GM12878 (cell line): ENCODE measurements around the gene CEBPG. TPM values are rescaled to one million over a fixed set of nuclear protein-coding genes. Genes with fewer than 3 reads are reported as not detected.

Experiments used
- ATAC-seq: fragments of 200-7000 bp; cut with Tn5 transposase; 3 replicates; pipeline ENCODE4 v1.9.1; 2020; ENCODE audit warnings: mild to moderate bottlenecking, moderate library complexity
- BruUV-seq: library from RNA; stranded (reverse); fragments of 400-500 nt; replicated peaks from 2 replicates; lab custom pipeline; 2021; lab: Mats Ljungman, UMichigan
- CTCF ChIA-PET: fragments of 300-600 bp; sonication (Branson Sonifier 250); formaldehyde crosslinking; extraction: SDS; loops from one replicate; lab custom pipeline; 2021; ENCODE audit warnings: inconsistent platforms; lab: Yijun Ruan, JAX
- POLR2A ChIA-PET: fragments of 350-600 bp; formaldehyde crosslinking; extraction: SDS; loops from one replicate; lab custom pipeline; 2021; ENCODE audit warnings: inconsistent platforms; lab: Charles Lee
- RAD21 ChIA-PET: fragments of 300-600 bp; sonication (Branson Sonifier 250); formaldehyde crosslinking; loops from one replicate; lab custom pipeline; 2023; ENCODE audit warnings: antibody characterized with exemption; ENCODE audit not compliant: unreplicated experiment; lab: Charles Lee
- SMC1A ChIA-PET: fragments of 300-600 bp; sonication (Branson Sonifier 250); formaldehyde crosslinking; loops from one replicate; lab custom pipeline; 2023; ENCODE audit not compliant: unreplicated experiment, uncharacterized antibody; lab: Charles Lee
- DNase-seq: peaks from one replicate; pipeline ENCODE4 v3.0.0-alpha.2; 2011; ENCODE audit warnings: low read depth, low spot score
- FAIRE-seq: peaks from 3 replicates; lab custom pipeline; 2011; peaks lifted over from hg19 to GRCh38; lab: Jason Lieb, UNC
- H2AFZ ChIP-seq: 2 replicates; pipeline ENCODE4 v1.6.0; 2011; ENCODE audit warnings: low read depth, low read length, control low read depth; ENCODE audit not compliant: control insufficient read depth
- H3K27ac ChIP-seq: 2 replicates; pipeline ENCODE4 v1.5.1; 2011; ENCODE audit warnings: control low read depth; ENCODE audit not compliant: control insufficient read depth, insufficient read depth
- H3K27me3 ChIP-seq, 2 experiments: replicated peaks in 1 of 2; 2 replicates each; pipeline versions ENCODE4 v1.6.0 to v1.6.1; 2011; ENCODE audit warnings: low read length in 1 of 2; ENCODE audit not compliant: control insufficient read depth in 2 of 2, insufficient read depth in 2 of 2
- H3K36me3 ChIP-seq, 2 experiments: 2 replicates each; pipeline ENCODE4 v1.5.1; 2011; ENCODE audit warnings: low read length in 1 of 2; ENCODE audit not compliant: control insufficient read depth in 2 of 2, insufficient read depth in 2 of 2
- H3K4me1 ChIP-seq: 2 replicates; pipeline ENCODE4 v1.6.1; 2011; ENCODE audit warnings: mild to moderate bottlenecking, low read length, moderate library complexity, mixed read lengths; ENCODE audit not compliant: control insufficient read depth, insufficient read depth
- H3K4me2 ChIP-seq: 2 replicates; pipeline ENCODE4 v1.6.0; 2011; ENCODE audit warnings: control low read depth; ENCODE audit not compliant: control insufficient read depth, insufficient read depth
- H3K4me3 ChIP-seq: fragments of 200-600 bp; sonication (generic); 2 replicates; pipeline ENCODE4 v1.5.1; 2016
- H3K79me2 ChIP-seq: 2 replicates; pipeline ENCODE4 v1.6.0; 2011; ENCODE audit warnings: low read length; ENCODE audit not compliant: control insufficient read depth, insufficient read depth
- H3K9ac ChIP-seq: 2 replicates; pipeline ENCODE4 v1.8.0; 2011; ENCODE audit warnings: low read length, control low read depth, mixed read lengths; ENCODE audit not compliant: control insufficient read depth, insufficient read depth
- H3K9me3 ChIP-seq: replicated peaks from 3 replicates; pipeline ENCODE4 v1.5.1; 2011; ENCODE audit warnings: mild to moderate bottlenecking, low read length; ENCODE audit not compliant: control insufficient read depth, insufficient read depth
- H4K20me1 ChIP-seq: 2 replicates; pipeline ENCODE4 v1.6.0; 2011; ENCODE audit not compliant: control insufficient read depth, insufficient read depth
- BMI1 ChIP-seq: fragments of 450-650 bp; IDR thresholded peaks from 2 replicates; pipeline ENCODE4 v1.6.1; 2016; ENCODE audit warnings: mild to moderate bottlenecking, moderate library complexity, borderline replicate concordance
- JUNB ChIP-seq: IDR thresholded peaks from 2 replicates; pipeline ENCODE4 v1.6.1; 2016; ENCODE audit warnings: antibody characterized with exemption, mild to moderate bottlenecking
- KDM1A ChIP-seq: fragments of 200-600 bp; sonication (generic); IDR thresholded peaks from 2 replicates; pipeline ENCODE4 v1.6.1; 2016; ENCODE audit warnings: borderline replicate concordance
- MEF2B ChIP-seq: fragments of 450-650 bp; IDR thresholded peaks from 2 replicates; pipeline ENCODE4 v1.6.1; 2018; ENCODE audit warnings: mild to moderate bottlenecking, moderate library complexity; ENCODE audit not compliant: partially characterized antibody, poor library complexity, severe bottlenecking
- MXI1 ChIP-seq: fragments of 150-350 bp; IDR thresholded peaks from 2 replicates; pipeline ENCODE4 v1.6.1; 2011; ENCODE audit warnings: low read depth, mild to moderate bottlenecking, inconsistent platforms, low read length, improper control_type of control experiment
- MYC ChIP-seq: IDR thresholded peaks from 2 replicates; pipeline ENCODE4 v1.6.1; 2011; ENCODE audit warnings: mild to moderate bottlenecking, low read length, moderate library complexity, inconsistent platforms; ENCODE audit not compliant: insufficient read depth, insufficient replicate concordance, insufficient read length, severe bottlenecking
- SPI1 ChIP-seq: IDR thresholded peaks from 2 replicates; pipeline ENCODE4 v1.6.1; 2011; ENCODE audit warnings: low read depth, mild to moderate bottlenecking, low read length, moderate library complexity, borderline replicate concordance; ENCODE audit not compliant: insufficient read depth
- TCF7 ChIP-seq: IDR thresholded peaks from 2 replicates; pipeline ENCODE4 v1.6.1; 2014; ENCODE audit warnings: antibody characterized with exemption, borderline replicate concordance
- ZBTB33 ChIP-seq: fragments of 450-650 bp; IDR thresholded peaks from 2 replicates; pipeline ENCODE4 v1.6.1; 2017; ENCODE audit warnings: mild to moderate bottlenecking
- ZZZ3 ChIP-seq: IDR thresholded peaks from 2 replicates; pipeline ENCODE4 v1.6.1; 2011; ENCODE audit warnings: low read depth; ENCODE audit not compliant: control insufficient read depth, insufficient read length
- WGBS: methylation state at CpG from one replicate; pipeline ENCODE4 v1.1.6; 2016; ENCODE audit warnings: low lambda C conversion rate; ENCODE audit not compliant: insufficient replicate concordance, insufficient coverage; ENCODE audit errors: missing lambda C conversion rate; 5-methylcytosine and 5-hydroxymethylcytosine counted together
- in situ Hi-C: fragments of 300-500 bp; cut with MboI; formaldehyde crosslinking; loops from 9 replicates; pipeline ENCODE4 v1.14.3; 2018; ENCODE audit warnings: mixed read lengths
- intact Hi-C: fragments of 100-400 bp; cut with micrococcal nuclease; formaldehyde crosslinking; loops from one replicate; pipeline ENCODE4 v1.14.2; 2022; ENCODE audit not compliant: unreplicated experiment
- polyA plus RNA-seq, 11 experiments: library from polyadenylated mRNA; depleted of rRNA in 4 of 11; unstranded in 6 of 11; stranded (reverse) in 5 of 11; fragments of >200 nt; fragmentation: Nextera tagmentation in 4 of 11; fragmentation: Illumina TruSeq in 1 of 11; extraction: Ambion mirVana in 4 of 11; extraction: Trizol in 1 of 11; gene quantifications; 1 replicate in 1 of 11; 2 replicates in 10 of 11; pipeline versions ENCODE4 v1.2.1 to v1.2.3, GENCODE V29; 2011 to 2016; ENCODE audit warnings: inconsistent platforms in 2 of 11, missing spikeins in 2 of 11, low read depth in 1 of 11
- total RNA-seq, 4 experiments: library from RNA; depleted of rRNA in 3 of 4; stranded (reverse); fragments of >200 nt in 3 of 4; fragmentation: Illumina TruSeq in 1 of 4; extraction: Trizol in 1 of 4; gene quantifications; 2 replicates each; pipeline versions ENCODE4 v1.2.1 to v1.2.3, GENCODE V29; 2013 to 2021

The CEBPG gene
- total and polyA plus RNA-seq, 10 of the 15 experiments (the other 5 are each of a cell fraction or from before 2014, with no cell fraction given), result 5.2 to 22.4 (median 20.0) TPM

- SMC1A ChIA-PET, result no interaction called here
- CTCF ChIA-PET, result interaction anchor here (0.8 to 2.5 kb wide), 5 partner anchors 8 to 356 kb away, joined by 3 to 12 read pairs (median 7); no protein-coding TSS in a partner anchor
- BruUV-seq, result no TSS peak
- no peaks in the 10 kb centered on the region for H3K79me2 ChIP-seq
- no peaks in the 10 kb centered on the region for H3K36me3 ChIP-seq
- no peaks in the 10 kb centered on the region for H3K9me3 ChIP-seq
- TF ChIP-seq ZBTB33 (no peak), JUNB (no peak), MYC (no peak), MXI1 (no peak), BMI1 (no peak), SPI1 (no peak), MEF2B (no peak), ZZZ3 (no peak), TCF7 (no peak), KDM1A (no peak)
- ATAC-seq (no peak), FAIRE-seq (no peak), DNase-seq (no peak)
- no peaks in the 10 kb centered on the region for H3K4me1 ChIP-seq
- H2AFZ ChIP-seq, result no peak overlapping the region
- no peak overlapping the region for H3K27ac ChIP-seq
- WGBS, result 74% methylated on average over 32 of the region's 32 CpGs
- intact Hi-C loops, result no loop called here
- H3K4me3 ChIP-seq, result no peak overlapping the region
- H4K20me1 ChIP-seq, result no peaks in the 10 kb centered on the region; the same call in 1 of the 2 replicates
- no peak overlapping the region for H3K4me2 ChIP-seq
- H3K27me3 ChIP-seq, result no peaks in the 10 kb centered on the region
- RAD21 ChIA-PET, result no interaction called here
- in situ Hi-C loops, result no loop called here
- no peak overlapping the region for H3K9ac ChIP-seq
- POLR2A ChIA-PET, result no interaction called here
Measured at GRCh38 chr19:33414667-33415605, 41.4 kb downstream of the CEBPG start.
